Neural cell (in vitro differentiated cells): ENCODE measurements around the gene FRAT2.

Experiments
- EZH2 ChIP-seq: fragments of 200-600, 300-800 bp; shearing (Covaris generic), sonication (generic); IDR thresholded peaks from 2 replicates; pipeline ENCODE4 v1.6.1; 2014; ENCODE audit warnings: antibody characterized with exemption, low read length, borderline replicate concordance, mild to moderate bottlenecking; ENCODE audit not compliant: insufficient read depth, poor library complexity, severe bottlenecking
- TF ChIP-seq, protein P1 (sequence below): fragments of 450-650 bp; IDR thresholded peaks from 2 replicates; pipeline ENCODE4 v1.5.1; 2014; ENCODE audit warnings: antibody characterized with exemption, mild to moderate bottlenecking, moderate library complexity; ENCODE audit not compliant: poor library complexity, severe bottlenecking

DNA sequence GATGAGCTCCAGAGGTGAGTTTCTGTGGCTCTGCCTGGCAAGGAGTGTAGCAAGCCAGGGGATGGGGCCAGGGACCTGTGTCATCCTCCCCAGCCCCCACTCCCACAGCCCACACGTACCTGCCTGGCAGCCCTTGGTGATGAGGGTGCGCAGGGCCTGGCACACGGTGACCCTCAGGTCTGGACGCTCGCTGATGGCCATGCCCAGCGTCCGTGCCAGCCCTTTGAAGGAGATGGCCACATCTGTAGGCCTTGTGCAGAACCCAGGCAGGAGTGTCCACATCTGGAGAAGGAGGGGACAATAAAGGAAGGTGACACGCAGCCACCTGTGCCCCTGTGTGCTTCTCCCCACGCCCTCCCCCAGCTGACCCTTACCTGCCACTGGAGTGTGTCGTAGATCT lies 38.9 kb upstream of the FRAT2 start:
- TF ChIP-seq, protein P1, sequence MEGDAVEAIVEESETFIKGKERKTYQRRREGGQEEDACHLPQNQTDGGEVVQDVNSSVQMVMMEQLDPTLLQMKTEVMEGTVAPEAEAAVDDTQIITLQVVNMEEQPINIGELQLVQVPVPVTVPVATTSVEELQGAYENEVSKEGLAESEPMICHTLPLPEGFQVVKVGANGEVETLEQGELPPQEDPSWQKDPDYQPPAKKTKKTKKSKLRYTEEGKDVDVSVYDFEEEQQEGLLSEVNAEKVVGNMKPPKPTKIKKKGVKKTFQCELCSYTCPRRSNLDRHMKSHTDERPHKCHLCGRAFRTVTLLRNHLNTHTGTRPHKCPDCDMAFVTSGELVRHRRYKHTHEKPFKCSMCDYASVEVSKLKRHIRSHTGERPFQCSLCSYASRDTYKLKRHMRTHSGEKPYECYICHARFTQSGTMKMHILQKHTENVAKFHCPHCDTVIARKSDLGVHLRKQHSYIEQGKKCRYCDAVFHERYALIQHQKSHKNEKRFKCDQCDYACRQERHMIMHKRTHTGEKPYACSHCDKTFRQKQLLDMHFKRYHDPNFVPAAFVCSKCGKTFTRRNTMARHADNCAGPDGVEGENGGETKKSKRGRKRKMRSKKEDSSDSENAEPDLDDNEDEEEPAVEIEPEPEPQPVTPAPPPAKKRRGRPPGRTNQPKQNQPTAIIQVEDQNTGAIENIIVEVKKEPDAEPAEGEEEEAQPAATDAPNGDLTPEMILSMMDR: no peak
- TF ChIP-seq EZH2: no peak
